IPS-20b (cell line): ENCODE measurements around the gene SRI.
"Not testable (repeated sequence)": the region's sequence is repeated elsewhere in the genome, so short reads cannot be mapped to it uniquely, and the experiment has no call there.

Source experiments
- H3K27ac ChIP-seq: one replicate; pipeline ENCODE4 v1.5.1; 2013; ENCODE audit warnings: low read length
- H3K27me3 ChIP-seq: 2 replicates; pipeline ENCODE4 v1.6.1; 2013; ENCODE audit warnings: mild to moderate bottlenecking, low read length, inconsistent platforms; ENCODE audit not compliant: insufficient read depth
- H3K36me3 ChIP-seq: 2 replicates; pipeline ENCODE4 v1.6.1; 2013; ENCODE audit warnings: low read depth, mild to moderate bottlenecking, inconsistent platforms, low read length, moderate library complexity; ENCODE audit not compliant: insufficient read depth
- H3K4me1 ChIP-seq: 2 replicates; pipeline ENCODE4 v1.6.1; 2013; ENCODE audit warnings: mild to moderate bottlenecking, control low read depth, inconsistent platforms, low read length, moderate library complexity; ENCODE audit not compliant: insufficient read depth
- H3K4me3 ChIP-seq: 2 replicates; pipeline ENCODE4 v1.5.1; 2013; ENCODE audit warnings: mild to moderate bottlenecking, low read length, inconsistent platforms
- H3K9ac ChIP-seq: 2 replicates; pipeline ENCODE4 v1.6.1; 2013; ENCODE audit warnings: low read depth, mild to moderate bottlenecking, inconsistent platforms, low read length, moderate library complexity
- H3K9me3 ChIP-seq: 2 replicates; pipeline ENCODE4 v1.6.1; 2013; ENCODE audit warnings: mild to moderate bottlenecking, low read depth, low read length, inconsistent platforms; ENCODE audit not compliant: insufficient read depth

The SRI gene

GRCh38 chr7:88172842-88173241 lies 47.0 kb downstream of the SRI start:
- no peaks in the 10 kb centered on the region for H3K27me3 ChIP-seq
- H3K9ac ChIP-seq, result no peak overlapping the region
- H3K27ac ChIP-seq, result no peak overlapping the region
- no peaks in the 10 kb centered on the region for H3K9me3 ChIP-seq
- H3K4me3 ChIP-seq, result no peak overlapping the region
- no peaks in the 10 kb centered on the region for H3K4me1 ChIP-seq
- H3K36me3 ChIP-seq, result no peaks in the 10 kb centered on the region

- no peak overlapping the region for H3K4me3 ChIP-seq
- H3K9ac ChIP-seq, result no peak overlapping the region
- no peaks in the 10 kb centered on the region for H3K9me3 ChIP-seq
- H3K36me3 ChIP-seq, result no peaks in the 10 kb centered on the region
- H3K27ac ChIP-seq, result no peak overlapping the region
- no peaks in the 10 kb centered on the region for H3K4me1 ChIP-seq
- no peaks in the 10 kb centered on the region for H3K27me3 ChIP-seq
Observed at GRCh38 chr7:88169717-88170320, 50.0 kb downstream of the SRI start.

GRCh38 chr7:88167721-88168120 lies 52.1 kb downstream of the SRI start:
- Histone ChIP-seq H3K36me3 (no peaks in the 10 kb centered on the region), H3K4me1 (no peaks in the 10 kb centered on the region)

GRCh38 chr7:88167223-88167622 lies 52.6 kb downstream of the SRI start:
- Histone ChIP-seq H3K4me1 (no peaks in the 10 kb centered on the region), H3K4me3 (no peak overlapping the region), H3K9me3 (no peaks in the 10 kb centered on the region), H3K36me3 (no peaks in the 10 kb centered on the region), H3K9ac (no peak overlapping the region), H3K27ac (no peak overlapping the region), H3K27me3 (no peaks in the 10 kb centered on the region)

More at GRCh38 chr7:88167721-88168120, 52.1 kb downstream of the SRI start:
- H3K9ac ChIP-seq, result no peak overlapping the region
- no peak overlapping the region for H3K4me3 ChIP-seq
- H3K9me3 ChIP-seq, result no peaks in the 10 kb centered on the region
- H3K27me3 ChIP-seq, result no peaks in the 10 kb centered on the region
- H3K27ac ChIP-seq, result no peak overlapping the region

- H3K36me3 ChIP-seq, result no peaks in the 10 kb centered on the region
Observed at GRCh38 chr7:88165697-88166096, 54.1 kb downstream of the SRI start.

GRCh38 chr7:88159741-88160140 lies 60.1 kb downstream of the SRI start:
- H3K9me3 ChIP-seq, result peaks cover 12% of the 10 kb centered on the region; the same call in 1 of the 2 replicates
- not testable (repeated sequence) for H3K4me3 ChIP-seq, H3K27ac ChIP-seq, H3K9ac ChIP-seq, H3K27me3 ChIP-seq, H3K36me3 ChIP-seq, H3K4me1 ChIP-seq

More at GRCh38 chr7:88165697-88166096, 54.1 kb downstream of the SRI start:
- Histone ChIP-seq H3K9ac (no peak overlapping the region), H3K27me3 (no peaks in the 10 kb centered on the region), H3K27ac (no peak overlapping the region), H3K9me3 (no peaks in the 10 kb centered on the region), H3K4me1 (no peaks in the 10 kb centered on the region), H3K4me3 (no peak overlapping the region)

GRCh38 chr7:88156356-88156755 lies 63.5 kb downstream of the SRI start:
- Histone ChIP-seq H3K4me1 (peaks cover 14% of the 10 kb centered on the region), H3K9ac (no peak overlapping the region), H3K27ac (no peak overlapping the region), H3K9me3 (peaks cover 12% of the 10 kb centered on the region; the same call in 1 of the 2 replicates), H3K4me3 (no peak overlapping the region), H3K36me3 (0 out of 2 replicates have a peak, but pooled peaks cover 3% of the 10 kb centered on the region), H3K27me3 (no peaks in the 10 kb centered on the region)

GRCh38 chr7:88155756-88156155 lies 64.1 kb downstream of the SRI start:
- no peak overlapping the region for H3K27ac ChIP-seq
- peaks cover 3% of the 10 kb centered on the region; the same call in 1 of the 2 replicates for H3K36me3 ChIP-seq
- peaks cover 12% of the 10 kb centered on the region; the same call in 1 of the 2 replicates for H3K9me3 ChIP-seq
- no peaks in the 10 kb centered on the region for H3K27me3 ChIP-seq
- H3K4me1 ChIP-seq, result peaks cover 14% of the 10 kb centered on the region
- H3K9ac ChIP-seq, result no peak overlapping the region
- no peak overlapping the region for H3K4me3 ChIP-seq
